Keratinocyte (primary cell): ENCODE data around the gene SYNE2. TPM values are rescaled to one million over a fixed set of nuclear protein-coding genes. Genes with fewer than 3 reads are reported as not detected.

Experiments used
- DNase-seq: peaks from one replicate; pipeline ENCODE4 v3.0.0-alpha.2; 2011; ENCODE audit warnings: low read depth, missing footprints, low spot score
- FAIRE-seq: peaks from 2 replicates; lab custom pipeline; 2011; peaks lifted over from hg19 to GRCh38; lab: Jason Lieb, UNC
- H2AFZ ChIP-seq: 2 replicates; pipeline ENCODE4 v1.6.0; 2012; ENCODE audit warnings: low read length, control low read depth, inconsistent platforms; ENCODE audit not compliant: control insufficient read depth
- H3K27ac ChIP-seq: 2 replicates; pipeline ENCODE4 v1.5.1; 2011; ENCODE audit warnings: low read length; ENCODE audit not compliant: control insufficient read depth, insufficient read depth
- H3K27me3 ChIP-seq: 3 replicates; pipeline ENCODE4 v1.6.0; 2011; ENCODE audit warnings: low read length; ENCODE audit not compliant: control insufficient read depth, insufficient read depth; ENCODE audit errors: extremely low read depth
- H3K36me3 ChIP-seq, 2 experiments: 2 replicates in 1 of 2; 3 replicates in 1 of 2; pipeline ENCODE4 v1.5.1; 2011; ENCODE audit warnings: low read length in 2 of 2, mild to moderate bottlenecking in 1 of 2; ENCODE audit not compliant: control insufficient read depth in 2 of 2, insufficient read depth in 2 of 2; ENCODE audit errors: extremely low read depth in 1 of 2
- H3K4me1 ChIP-seq: 3 replicates; pipeline ENCODE4 v1.5.1; 2011; ENCODE audit warnings: low read length; ENCODE audit not compliant: control insufficient read depth, insufficient read depth; ENCODE audit errors: extremely low read depth
- H3K4me2 ChIP-seq: 3 replicates; pipeline ENCODE4 v1.6.0; 2011; ENCODE audit warnings: low read depth, low read length; ENCODE audit not compliant: control insufficient read depth, insufficient read depth; ENCODE audit errors: extremely low read depth
- H3K4me3 ChIP-seq, 3 experiments: fragments of 200-600 bp in 1 of 3; sonication (generic) in 1 of 3; 2 replicates in 2 of 3; 3 replicates in 1 of 3; pipeline ENCODE4 v1.5.1; 2011 to 2016; ENCODE audit warnings: low read length in 3 of 3, mild to moderate bottlenecking in 3 of 3, control low read depth in 2 of 3, inconsistent platforms in 1 of 3, low read depth in 1 of 3, mixed read lengths in 1 of 3, mixed run types in 1 of 3, moderate library complexity in 1 of 3; ENCODE audit not compliant: control insufficient read depth in 2 of 3, insufficient read depth in 2 of 3; ENCODE audit errors: extremely low read depth in 1 of 3
- H3K79me2 ChIP-seq: 2 replicates; pipeline ENCODE4 v1.6.0; 2012; ENCODE audit warnings: low read length; ENCODE audit not compliant: control insufficient read depth, insufficient read depth
- H3K9ac ChIP-seq: 3 replicates; pipeline ENCODE4 v1.6.0; 2011; ENCODE audit warnings: low read length; ENCODE audit not compliant: control insufficient read depth, insufficient read depth; ENCODE audit errors: extremely low read depth
- H3K9me1 ChIP-seq: 3 replicates; pipeline ENCODE4 v1.6.0; 2011; ENCODE audit warnings: low read length; ENCODE audit not compliant: control insufficient read depth, insufficient read depth; ENCODE audit errors: extremely low read depth
- H3K9me3 ChIP-seq: 2 replicates; pipeline ENCODE4 v1.5.1; 2012; ENCODE audit warnings: low read depth, low read length; ENCODE audit not compliant: control insufficient read depth
- H4K20me1 ChIP-seq: 3 replicates; pipeline ENCODE4 v1.6.0; 2011; ENCODE audit warnings: low read length; ENCODE audit not compliant: control insufficient read depth, insufficient read depth; ENCODE audit errors: extremely low read depth
- CTCF ChIP-seq, 3 experiments: IDR thresholded peaks in 1 of 3; conservative IDR thresholded peaks in 1 of 3; optimal IDR thresholded peaks in 1 of 3; 2 replicates in 2 of 3; 3 replicates in 1 of 3; pipeline versions ENCODE3 to v1.5.1; 2011; ENCODE audit warnings: low read length in 3 of 3, mild to moderate bottlenecking in 3 of 3, moderate library complexity in 2 of 3, control low read depth in 1 of 3, inconsistent platforms in 1 of 3; ENCODE audit not compliant: insufficient read depth in 2 of 3; ENCODE audit errors: extremely low read depth in 1 of 3
- EZH2 ChIP-seq: IDR thresholded peaks from one replicate; pipeline ENCODE4 v1.6.1; 2012; ENCODE audit warnings: inconsistent platforms, mild to moderate bottlenecking, low read length, moderate library complexity
- dilution Hi-C: fragments of 300-500 bp; cut with MboI; formaldehyde crosslinking; loops from one replicate; pipeline ENCODE4 v1.7.0; 2020; ENCODE audit warnings: low sequenced_read_pairs; ENCODE audit not compliant: extremely low pct_ligation_motif_present
- polyA plus RNA-seq, 5 experiments: library from polyadenylated mRNA; depleted of rRNA in 3 of 5; stranded (reverse) in 3 of 5; stranded (forward) in 1 of 5; unstranded in 1 of 5; fragments of >200 nt; gene quantifications; 1 replicate in 1 of 5; 2 replicates in 3 of 5; 3 replicates in 1 of 5; pipeline versions ENCODE4 v1.2.1 to v1.2.3, GENCODE V29; 2011 to 2012; ENCODE audit warnings: missing spikeins in 2 of 5, low read depth in 1 of 5, low replicate concordance in 1 of 5

Gene SYNE2
- polyA plus RNA-seq, 1 donor (not counting 4 experiments of a cell fraction or from before 2014, with no cell fraction given): 9.9 TPM

- dilution Hi-C loops: no loop called here
Measured at GRCh38 chr14:64217308-64217707, 364.5 kb downstream of the SYNE2 start.

GRCh38 chr14:64217834-64218233, 365.0 kb downstream of the SYNE2 start:
- Histone ChIP-seq H3K9me1 (no peaks in the 10 kb centered on the region), H4K20me1 (no peaks in the 10 kb centered on the region), H3K79me2 (no peaks in the 10 kb centered on the region), H3K4me2 (no peak overlapping the region), H3K4me1 (peaks cover 8% of the 10 kb centered on the region), H3K9me3 (no peaks in the 10 kb centered on the region), H3K36me3 (peaks cover 15 to 25% of the 10 kb centered on the region in 2 experiments), H3K27ac (no peak overlapping the region), H2AFZ (no peak overlapping the region), H3K9ac (no peak overlapping the region), H3K4me3 (no peak overlapping the region), H3K27me3 (no peaks in the 10 kb centered on the region)
- FAIRE-seq: no peak
- TF ChIP-seq CTCF (optimal IDR thresholded peaks at IDR 0.05 in 1 of 3, IDR thresholded peaks at IDR 0.05 in 1 of 3, conservative IDR thresholded peaks at IDR 0.05 in 1 of 3; ENCODE audit: extremely low read depth in 1 of 3, insufficient read depth in 2 of 3, low read length in 3 of 3) (no peak), EZH2 (no peak)
- dilution Hi-C loops: no loop called here
- no peak for DNase-seq

More at GRCh38 chr14:64217308-64217707, 364.5 kb downstream of the SYNE2 start:
- Histone ChIP-seq H4K20me1 (no peaks in the 10 kb centered on the region), H3K27ac (no peak overlapping the region), H3K9ac (no peak overlapping the region), H2AFZ (no peak overlapping the region), H3K4me1 (peaks cover 12% of the 10 kb centered on the region), H3K27me3 (no peaks in the 10 kb centered on the region), H3K36me3 (peaks cover 15 to 26% of the 10 kb centered on the region in 2 experiments), H3K9me1 (no peaks in the 10 kb centered on the region), H3K4me2 (no peak overlapping the region), H3K4me3 (no peak overlapping the region), H3K79me2 (no peaks in the 10 kb centered on the region), H3K9me3 (no peaks in the 10 kb centered on the region)
- FAIRE-seq (no peak), DNase-seq (no peak)
- TF ChIP-seq CTCF (optimal IDR thresholded peaks at IDR 0.05 in 1 of 3, IDR thresholded peaks at IDR 0.05 in 1 of 3, conservative IDR thresholded peaks at IDR 0.05 in 1 of 3; ENCODE audit: extremely low read depth in 1 of 3, insufficient read depth in 2 of 3, low read length in 3 of 3) (no peak), EZH2 (no peak)
